GM12878 (cell line): Measurements from ENCODE around the gene ADCY5. TPM values are rescaled to one million over a fixed set of nuclear protein-coding genes. Genes with fewer than 3 reads are reported as not detected.

ENCODE experiments used
- MEF2A ChIP-seq: IDR thresholded peaks from 2 replicates; pipeline ENCODE4 v1.6.1; 2011; ENCODE audit warnings: low read depth, mild to moderate bottlenecking, low read length, moderate library complexity; ENCODE audit not compliant: insufficient read depth
- NFYB ChIP-seq: IDR thresholded peaks from 2 replicates; pipeline ENCODE4 v1.6.1; 2011; ENCODE audit warnings: low read depth, mild to moderate bottlenecking, low read length, improper control_type of control experiment, moderate library complexity; ENCODE audit not compliant: insufficient read depth
- POLR2AphosphoS5 ChIP-seq: IDR thresholded peaks from 2 replicates; pipeline ENCODE4 v1.6.1; 2011; ENCODE audit warnings: mild to moderate bottlenecking, low read length, inconsistent platforms
- STAT1 ChIP-seq: fragments of 450-650 bp; conservative IDR thresholded peaks from 2 replicates; pipeline ENCODE4 v1.6.1; 2014; ENCODE audit warnings: antibody characterized with exemption, mild to moderate bottlenecking
- SUZ12 ChIP-seq: fragments of 200-600 bp; sonication (generic); IDR thresholded peaks from one replicate; pipeline ENCODE4 v1.6.1; 2018; ENCODE audit warnings: antibody characterized with exemption, mild to moderate bottlenecking; ENCODE audit not compliant: unreplicated experiment
- TCF3 ChIP-seq: IDR thresholded peaks from 2 replicates; pipeline ENCODE4 v1.6.1; 2012; ENCODE audit warnings: low read depth, mild to moderate bottlenecking, low read length, borderline replicate concordance; ENCODE audit not compliant: insufficient read depth
- polyA plus RNA-seq, 11 experiments: library from polyadenylated mRNA; depleted of rRNA in 4 of 11; unstranded in 6 of 11; stranded (reverse) in 5 of 11; fragments of >200 nt; fragmentation: Nextera tagmentation in 4 of 11; fragmentation: Illumina TruSeq in 1 of 11; extraction: Ambion mirVana in 4 of 11; extraction: Trizol in 1 of 11; gene quantifications; 1 replicate in 1 of 11; 2 replicates in 10 of 11; pipeline versions ENCODE4 v1.2.1 to v1.2.3, GENCODE V29; 2011 to 2016; ENCODE audit warnings: inconsistent platforms in 2 of 11, missing spikeins in 2 of 11, low read depth in 1 of 11
- total RNA-seq, 4 experiments: library from RNA; depleted of rRNA in 3 of 4; stranded (reverse); fragments of >200 nt in 3 of 4; fragmentation: Illumina TruSeq in 1 of 4; extraction: Trizol in 1 of 4; gene quantifications; 2 replicates each; pipeline versions ENCODE4 v1.2.1 to v1.2.3, GENCODE V29; 2013 to 2021
- TF ChIP-seq, protein P1 (sequence below): IDR thresholded peaks from 2 replicates; pipeline ENCODE4 v1.6.1; 2011; ENCODE audit warnings: borderline replicate concordance, low read depth, mild to moderate bottlenecking, moderate library complexity, mixed read lengths, low read length; ENCODE audit not compliant: insufficient read depth; ENCODE audit errors: extremely low read length
- TF ChIP-seq, protein P2 (sequence below), 3 experiments: IDR thresholded peaks in 2 of 3; conservative IDR thresholded peaks in 1 of 3; 2 replicates each; pipeline ENCODE4 v1.5.1; 2011; ENCODE audit warnings: low read depth in 3 of 3, low read length in 3 of 3, mild to moderate bottlenecking in 3 of 3, control low read depth in 2 of 3, moderate library complexity in 2 of 3, inconsistent platforms in 1 of 3, mixed read lengths in 1 of 3; ENCODE audit not compliant: control insufficient read depth in 2 of 3, insufficient read depth in 1 of 3; ENCODE audit errors: extremely low read depth in 1 of 3
- TF ChIP-seq, protein P3 (sequence below): fragments of 450-650 bp; IDR thresholded peaks from 2 replicates; pipeline ENCODE4 v1.6.1; 2016; ENCODE audit warnings: mild to moderate bottlenecking
- TF ChIP-seq, protein P4 (sequence below): IDR thresholded peaks from 2 replicates; pipeline ENCODE4 v1.6.1; 2011; ENCODE audit warnings: low read depth, low read length, improper control_type of control experiment, borderline replicate concordance

ADCY5 gene
- total and polyA plus RNA-seq, 10 of the 15 experiments (the other 5 are each of a cell fraction or from before 2014, with no cell fraction given), result under 0.01 to 0.24 (median 0.02) TPM; not detected in 4

DNA sequence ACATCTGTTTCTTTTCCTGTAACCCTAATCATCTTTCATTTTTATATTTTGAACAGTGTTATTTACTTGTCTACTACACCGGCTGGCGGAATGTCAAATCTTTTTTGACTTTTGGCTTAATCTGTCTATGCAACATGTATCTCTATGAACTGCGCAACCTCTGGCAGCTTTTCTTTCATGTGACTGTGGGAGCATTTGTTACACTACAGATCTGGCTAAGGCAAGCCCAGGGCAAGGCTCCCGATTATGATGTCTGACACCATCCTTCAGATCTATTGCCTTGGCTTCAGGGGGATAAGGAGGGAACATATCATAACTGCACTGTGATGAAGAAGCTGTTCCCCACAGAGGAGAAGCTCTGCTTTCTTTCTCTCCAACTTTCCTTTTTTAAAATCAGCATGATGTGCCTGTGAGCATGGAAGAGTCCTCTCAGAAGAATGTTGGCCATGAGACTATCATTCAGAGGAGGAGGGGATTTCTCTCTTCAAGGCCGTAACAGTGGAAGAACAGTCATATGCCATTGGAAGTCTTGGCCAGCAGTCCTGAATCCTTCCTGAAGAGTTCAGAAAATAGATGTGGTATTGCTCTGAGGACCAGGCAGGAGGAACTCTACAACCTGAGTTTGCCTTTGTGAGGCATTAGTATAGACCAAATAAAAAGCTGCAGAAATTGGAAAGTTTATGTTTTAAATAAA lies 177.3 kb downstream of the ADCY5 start (continued):
- TF ChIP-seq MEF2A (no peak), STAT1 (no peak), SUZ12 (no peak), NFYB (no peak), TCF3 (no peak), POLR2AphosphoS5 (no peak)
- TF ChIP-seq, protein P1, sequence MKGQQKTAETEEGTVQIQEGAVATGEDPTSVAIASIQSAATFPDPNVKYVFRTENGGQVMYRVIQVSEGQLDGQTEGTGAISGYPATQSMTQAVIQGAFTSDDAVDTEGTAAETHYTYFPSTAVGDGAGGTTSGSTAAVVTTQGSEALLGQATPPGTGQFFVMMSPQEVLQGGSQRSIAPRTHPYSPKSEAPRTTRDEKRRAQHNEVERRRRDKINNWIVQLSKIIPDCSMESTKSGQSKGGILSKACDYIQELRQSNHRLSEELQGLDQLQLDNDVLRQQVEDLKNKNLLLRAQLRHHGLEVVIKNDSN, result no peak
- TF ChIP-seq, protein P2, sequence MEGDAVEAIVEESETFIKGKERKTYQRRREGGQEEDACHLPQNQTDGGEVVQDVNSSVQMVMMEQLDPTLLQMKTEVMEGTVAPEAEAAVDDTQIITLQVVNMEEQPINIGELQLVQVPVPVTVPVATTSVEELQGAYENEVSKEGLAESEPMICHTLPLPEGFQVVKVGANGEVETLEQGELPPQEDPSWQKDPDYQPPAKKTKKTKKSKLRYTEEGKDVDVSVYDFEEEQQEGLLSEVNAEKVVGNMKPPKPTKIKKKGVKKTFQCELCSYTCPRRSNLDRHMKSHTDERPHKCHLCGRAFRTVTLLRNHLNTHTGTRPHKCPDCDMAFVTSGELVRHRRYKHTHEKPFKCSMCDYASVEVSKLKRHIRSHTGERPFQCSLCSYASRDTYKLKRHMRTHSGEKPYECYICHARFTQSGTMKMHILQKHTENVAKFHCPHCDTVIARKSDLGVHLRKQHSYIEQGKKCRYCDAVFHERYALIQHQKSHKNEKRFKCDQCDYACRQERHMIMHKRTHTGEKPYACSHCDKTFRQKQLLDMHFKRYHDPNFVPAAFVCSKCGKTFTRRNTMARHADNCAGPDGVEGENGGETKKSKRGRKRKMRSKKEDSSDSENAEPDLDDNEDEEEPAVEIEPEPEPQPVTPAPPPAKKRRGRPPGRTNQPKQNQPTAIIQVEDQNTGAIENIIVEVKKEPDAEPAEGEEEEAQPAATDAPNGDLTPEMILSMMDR (IDR thresholded peaks at IDR 0.05 in 2 of 3, conservative IDR thresholded peaks at IDR 0.05 in 1 of 3; ENCODE audit: control insufficient read depth in 2 of 3, extremely low read depth in 1 of 3, insufficient read depth in 1 of 3, low read depth in 3 of 3, low read length in 3 of 3), result no peak
- TF ChIP-seq, protein P3, sequence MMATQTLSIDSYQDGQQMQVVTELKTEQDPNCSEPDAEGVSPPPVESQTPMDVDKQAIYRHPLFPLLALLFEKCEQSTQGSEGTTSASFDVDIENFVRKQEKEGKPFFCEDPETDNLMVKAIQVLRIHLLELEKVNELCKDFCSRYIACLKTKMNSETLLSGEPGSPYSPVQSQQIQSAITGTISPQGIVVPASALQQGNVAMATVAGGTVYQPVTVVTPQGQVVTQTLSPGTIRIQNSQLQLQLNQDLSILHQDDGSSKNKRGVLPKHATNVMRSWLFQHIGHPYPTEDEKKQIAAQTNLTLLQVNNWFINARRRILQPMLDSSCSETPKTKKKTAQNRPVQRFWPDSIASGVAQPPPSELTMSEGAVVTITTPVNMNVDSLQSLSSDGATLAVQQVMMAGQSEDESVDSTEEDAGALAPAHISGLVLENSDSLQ, result no peak
- TF ChIP-seq, protein P4, sequence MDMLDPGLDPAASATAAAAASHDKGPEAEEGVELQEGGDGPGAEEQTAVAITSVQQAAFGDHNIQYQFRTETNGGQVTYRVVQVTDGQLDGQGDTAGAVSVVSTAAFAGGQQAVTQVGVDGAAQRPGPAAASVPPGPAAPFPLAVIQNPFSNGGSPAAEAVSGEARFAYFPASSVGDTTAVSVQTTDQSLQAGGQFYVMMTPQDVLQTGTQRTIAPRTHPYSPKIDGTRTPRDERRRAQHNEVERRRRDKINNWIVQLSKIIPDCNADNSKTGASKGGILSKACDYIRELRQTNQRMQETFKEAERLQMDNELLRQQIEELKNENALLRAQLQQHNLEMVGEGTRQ, result no peak
